Measurements from ENCODE around the gene SYT17.

Gene SYT17

GRCh38 chr16:19266774-19267173 is 98.7 kb downstream of the SYT17 start:
- DNase-seq = no peak

GRCh38 chr16:19269098-19269497 is 101.1 kb downstream of the SYT17 start:
- DNase-seq = no peak

- DNase-seq = no peak
Measured at GRCh38 chr16:19274165-19274797, 106.2 kb downstream of the SYT17 start.

GRCh38 chr16:19278403-19278802 is 110.4 kb downstream of the SYT17 start:
- DNase-seq = no peak

- no peak for DNase-seq
Measured at GRCh38 chr16:19281246-19281645, 113.2 kb downstream of the SYT17 start.

GRCh38 chr16:19282101-19282500 is 114.1 kb downstream of the SYT17 start:
- DNase-seq = no peak

- DNase-seq = no peak
Measured at GRCh38 chr16:19283637-19284036, 115.6 kb downstream of the SYT17 start.

- no peak for DNase-seq
Measured at GRCh38 chr16:19284207-19284606, 116.2 kb downstream of the SYT17 start.

GRCh38 chr16:19285431-19285830 is 117.4 kb downstream of the SYT17 start, which contains the start of gene CLEC19A:
TSS of gene CLEC19A (plus strand) at chr16:19285731. CDS start at chr16:19285852, 121 bp downstream.
- DNase-seq = no peak

GRCh38 chr16:19286827-19287226 is 118.8 kb downstream of the SYT17 start:
- DNase-seq = no peak

GRCh38 chr16:19287241-19287640 is 119.2 kb downstream of the SYT17 start:
- no peak for DNase-seq

- no peak for DNase-seq
Measured at GRCh38 chr16:19288872-19289799, 121.1 kb downstream of the SYT17 start.

GRCh38 chr16:19289811-19290485 is 121.9 kb downstream of the SYT17 start:
- no peak for DNase-seq

GRCh38 chr16:19290860-19291259 is 122.8 kb downstream of the SYT17 start:
- DNase-seq = no peak

- no peak for DNase-seq
Measured at GRCh38 chr16:19291475-19291874, 123.4 kb downstream of the SYT17 start.

GRCh38 chr16:19292186-19292585 is 124.1 kb downstream of the SYT17 start:
- no peak for DNase-seq

- no peak for DNase-seq
Measured at GRCh38 chr16:19294156-19294649, 126.2 kb downstream of the SYT17 start.

- DNase-seq = no peak
Measured at GRCh38 chr16:19295393-19295792, 127.4 kb downstream of the SYT17 start.

- no peak for DNase-seq
Measured at GRCh38 chr16:19297454-19297853, 129.4 kb downstream of the SYT17 start.

GRCh38 chr16:19299565-19299964 is 131.5 kb downstream of the SYT17 start:
- DNase-seq = no peak

- DNase-seq = no peak
Measured at GRCh38 chr16:19301931-19302330, 133.9 kb downstream of the SYT17 start.

GRCh38 chr16:19304750-19305149 is 136.7 kb downstream of the SYT17 start:
- DNase-seq = no peak

GRCh38 chr16:19305443-19305842 is 137.4 kb downstream of the SYT17 start:
- DNase-seq = no peak
